HG02588 (cell line): ENCODE results near the gene COX6A1.

Experiments used
- ATAC-seq: cut with Tn5 transposase; IDR thresholded peaks from one replicate; pipeline ENCODE4 v1.9.1; 2021; ENCODE audit warnings: mild to moderate bottlenecking, moderate library complexity; ENCODE audit not compliant: unreplicated experiment

The COX6A1 gene

GRCh38 chr12:120437735-120438494 lies at the start of gene COX6A1:
Gene COX6A1, plus strand, starts transcription at chr12:120438113. Its CDS starts 14 bp downstream, at chr12:120438127.
- ATAC-seq: peak; percentile 91

- ATAC-seq: no peak
Observed at GRCh38 chr12:120388691-120389481, 49.0 kb upstream of the COX6A1 start.

- no peak for ATAC-seq
Observed at GRCh38 chr12:120390540-120391120, 47.3 kb upstream of the COX6A1 start.

GRCh38 chr12:120394483-120395367 lies 43.2 kb upstream of the COX6A1 start:
- no peak for ATAC-seq

- no peak for ATAC-seq
Observed at GRCh38 chr12:120397824-120398540, 39.9 kb upstream of the COX6A1 start.

- no peak for ATAC-seq
Observed at GRCh38 chr12:120399531-120399930, 38.4 kb upstream of the COX6A1 start.

- no peak for ATAC-seq
Observed at GRCh38 chr12:120402217-120402616, 35.7 kb upstream of the COX6A1 start.

- no peak for ATAC-seq
Observed at GRCh38 chr12:120403869-120404268, 34.0 kb upstream of the COX6A1 start.

GRCh38 chr12:120404271-120404670 lies 33.6 kb upstream of the COX6A1 start:
- ATAC-seq: no peak

GRCh38 chr12:120406069-120406468 lies 31.8 kb upstream of the COX6A1 start:
- ATAC-seq: no peak

GRCh38 chr12:120406553-120406952 lies 31.4 kb upstream of the COX6A1 start:
- ATAC-seq: no peak

GRCh38 chr12:120408771-120409170 lies 29.1 kb upstream of the COX6A1 start:
- no peak for ATAC-seq

- no peak for ATAC-seq
Observed at GRCh38 chr12:120412421-120412820, 25.5 kb upstream of the COX6A1 start.

GRCh38 chr12:120413901-120414695 lies 23.8 kb upstream of the COX6A1 start:
- ATAC-seq: no peak

GRCh38 chr12:120416490-120417216 lies 21.3 kb upstream of the COX6A1 start:
- ATAC-seq: no peak

GRCh38 chr12:120417917-120418580 lies 19.9 kb upstream of the COX6A1 start:
- no peak for ATAC-seq

- no peak for ATAC-seq
Observed at GRCh38 chr12:120421701-120422100, 16.2 kb upstream of the COX6A1 start.

GRCh38 chr12:120422892-120423456 lies 14.9 kb upstream of the COX6A1 start:
- ATAC-seq: no peak
